ENCODE measurements around the gene PPARD. TPM values are rescaled to one million over a fixed set of nuclear protein-coding genes. Genes with fewer than 3 reads are reported as not detected.

PPARD gene
- total and polyA plus RNA-seq, 2 of the 13 experiments (the other 11 are each of a cell fraction or from before 2014, with no cell fraction given), result 6.1 to 13.3 TPM

- TF ChIP-seq ZXDC (CRISPR knock-in tag; IDR thresholded peaks at IDR 0.05), result no peak
- TF ChIP-seq KDM5B (CRISPR knock-in tag; IDR thresholded peaks at IDR 0.05; ENCODE audit: borderline replicate concordance), result no peak
- TF ChIP-seq STAG1 (CRISPR knock-in tag; IDR thresholded peaks at IDR 0.05), result peak; percentile 87
- TF ChIP-seq RERE (CRISPR knock-in tag; IDR thresholded peaks at IDR 0.05; ENCODE audit: low read depth), result peak; percentile 99
- TF ChIP-seq ZNF703 (CRISPR knock-in tag; IDR thresholded peaks at IDR 0.05; ENCODE audit: borderline replicate concordance), result peak; percentile 94
- TF ChIP-seq ARID5B (CRISPR knock-in tag; IDR thresholded peaks at IDR 0.05), result peak; percentile 99
- TF ChIP-seq THAP9 (CRISPR knock-in tag; IDR thresholded peaks at IDR 0.05; ENCODE audit: borderline replicate concordance), result peak; percentile 29; the same call in 1 of the 2 replicates
- TF ChIP-seq ZNF383 (CRISPR knock-in tag; IDR thresholded peaks at IDR 0.05; ENCODE audit: borderline replicate concordance), result no peak
- TF ChIP-seq KMT2A (CRISPR knock-in tag; IDR thresholded peaks at IDR 0.05), result 0 out of 2 replicates have a peak, but pooled peaks have one; percentile 36
- no peak for TF ChIP-seq KAT2B (IDR thresholded peaks at IDR 0.05; ENCODE audit: borderline replicate concordance, low read depth, low read length)
- TF ChIP-seq YEATS4 (CRISPR knock-in tag; IDR thresholded peaks at IDR 0.05; ENCODE audit: borderline replicate concordance), result peak; percentile 18; the same call in 1 of the 2 replicates
- TF ChIP-seq NFKBIZ (CRISPR knock-in tag; IDR thresholded peaks at IDR 0.05), result peak; percentile 87
- TF ChIP-seq FOXA3 (CRISPR knock-in tag; IDR thresholded peaks at IDR 0.05), result peak; percentile 100
Measured at GRCh38 chr6:35415065-35415891, 72.9 kb downstream of the PPARD start (continued).

Measured in HepG2 (cell line).